Esophagus squamous epithelium (tissue), 5 donors: ENCODE measurements around the gene TMEM165. TPM values are rescaled to one million over a fixed set of nuclear protein-coding genes. Genes with fewer than 3 reads are reported as not detected.
A peak's percentile ranks its signal among the peaks of the same experiment; 100 is the strongest.

Experiments used
- DNase-seq: peaks from one replicate; lab custom pipeline; 2025; lab: John Stamatoyannopoulos, UW
- H3K27ac ChIP-seq, 4 donors: fragments of 200-600 bp; sonication (generic); one replicate each; pipeline ENCODE4 v1.5.1; 2016 to 2019; ENCODE audit warnings: mild to moderate bottlenecking in 1 of 4
- H3K27me3 ChIP-seq, 4 donors: fragments of 200-600 bp; sonication (generic); 1 replicate in 3 of 4; 2 replicates in 1 of 4; pipeline versions ENCODE4 v1.5.1 to v1.6.0; 2017 to 2021; ENCODE audit warnings: antibody characterized with exemption in 1 of 4
- H3K36me3 ChIP-seq, 3 donors: fragments of 200-600 bp; sonication (generic); one replicate each; pipeline ENCODE4 v1.5.1; 2016 to 2019
- H3K4me1 ChIP-seq, 3 donors: fragments of 200-600 bp; sonication (generic); one replicate each; pipeline ENCODE4 v1.5.1; 2017 to 2019
- H3K4me3 ChIP-seq, 4 donors: fragments of 200-600 bp; sonication (generic); 1 replicate in 3 of 4; 2 replicates in 1 of 4; pipeline ENCODE4 v1.5.1; 2016 to 2019; ENCODE audit warnings: mild to moderate bottlenecking in 2 of 4, moderate library complexity in 1 of 4
- H3K9me3 ChIP-seq, 3 donors: fragments of 200-600 bp; sonication (generic); one replicate each; pipeline ENCODE4 v1.5.1; 2016 to 2019
- POLR2A ChIP-seq, 4 donors: fragments of 450-650 bp; IDR thresholded peaks; one replicate each; pipeline ENCODE4 v1.6.1; 2017; ENCODE audit warnings: antibody characterized with exemption in 4 of 4, mild to moderate bottlenecking in 4 of 4, moderate library complexity in 3 of 4
- WGBS, 2 donors: methylation state at CpG; one replicate each; pipeline ENCODE4 v1.1.5; 2018; 5-methylcytosine and 5-hydroxymethylcytosine counted together
- intact Hi-C: fragments of 100-400 bp; cut with DNase I; formaldehyde crosslinking; loops from one replicate; pipeline ENCODE4 v1.15.0; 2022
- total RNA-seq, 4 donors: library from RNA; depleted of rRNA; stranded (reverse); fragments of >200 nt; gene quantifications; one replicate each; pipeline ENCODE4 v1.1.0, GENCODE V29; 2016
- TF ChIP-seq, protein P1 (sequence below), 6 experiments: fragments of 450-650 bp in 4 of 6; fragments of 200-600 bp in 2 of 6; sonication (generic) in 2 of 6; IDR thresholded peaks; one replicate each; pipeline ENCODE4 v1.5.1; 2016 to 2019; ENCODE audit warnings: antibody characterized with exemption in 6 of 6, mild to moderate bottlenecking in 4 of 6, moderate library complexity in 4 of 6
- donor health status: DM: yes; HTN: yes; CAD: no.

Gene TMEM165
- total RNA-seq, 4 donors from 2014 or later = 136 to 276 (median 179) TPM

DNA sequence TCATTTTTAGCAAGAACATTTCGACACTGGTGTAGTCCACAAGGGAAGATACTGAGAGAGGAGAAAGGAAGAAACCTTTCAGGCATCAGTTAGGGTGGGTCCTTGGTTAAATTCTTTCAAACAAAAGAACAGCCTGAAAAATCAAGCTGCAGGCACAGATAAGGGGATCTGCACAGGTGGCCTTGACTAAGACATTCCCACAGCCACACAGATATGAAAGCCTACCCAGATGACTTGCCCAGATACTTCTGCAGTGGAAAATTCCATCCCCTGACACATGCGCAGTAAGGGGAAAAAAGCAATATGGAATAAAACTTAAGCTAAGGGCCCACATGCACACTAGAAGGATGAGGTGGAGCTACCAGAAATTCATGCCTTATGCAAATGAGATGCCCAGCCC lies 8.9 kb upstream of the TMEM165 start:
- no peaks in the 10 kb centered on the region for H3K36me3 ChIP-seq
- no peaks in the 10 kb centered on the region for H3K27me3 ChIP-seq
- intact Hi-C loops = no loop called here
- 95 to 96% methylated on average over 2 of the region's 2 CpGs for WGBS, 2 donors
- TF ChIP-seq, protein P1, sequence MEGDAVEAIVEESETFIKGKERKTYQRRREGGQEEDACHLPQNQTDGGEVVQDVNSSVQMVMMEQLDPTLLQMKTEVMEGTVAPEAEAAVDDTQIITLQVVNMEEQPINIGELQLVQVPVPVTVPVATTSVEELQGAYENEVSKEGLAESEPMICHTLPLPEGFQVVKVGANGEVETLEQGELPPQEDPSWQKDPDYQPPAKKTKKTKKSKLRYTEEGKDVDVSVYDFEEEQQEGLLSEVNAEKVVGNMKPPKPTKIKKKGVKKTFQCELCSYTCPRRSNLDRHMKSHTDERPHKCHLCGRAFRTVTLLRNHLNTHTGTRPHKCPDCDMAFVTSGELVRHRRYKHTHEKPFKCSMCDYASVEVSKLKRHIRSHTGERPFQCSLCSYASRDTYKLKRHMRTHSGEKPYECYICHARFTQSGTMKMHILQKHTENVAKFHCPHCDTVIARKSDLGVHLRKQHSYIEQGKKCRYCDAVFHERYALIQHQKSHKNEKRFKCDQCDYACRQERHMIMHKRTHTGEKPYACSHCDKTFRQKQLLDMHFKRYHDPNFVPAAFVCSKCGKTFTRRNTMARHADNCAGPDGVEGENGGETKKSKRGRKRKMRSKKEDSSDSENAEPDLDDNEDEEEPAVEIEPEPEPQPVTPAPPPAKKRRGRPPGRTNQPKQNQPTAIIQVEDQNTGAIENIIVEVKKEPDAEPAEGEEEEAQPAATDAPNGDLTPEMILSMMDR (IDR thresholded peaks at IDR 0.05) = no peak
- no peak for TF ChIP-seq POLR2A (IDR thresholded peaks at IDR 0.05)
- H3K9me3 ChIP-seq = no peaks in the 10 kb centered on the region
- H3K4me3 ChIP-seq = no peak overlapping the region
- no peak overlapping the region for H3K27ac ChIP-seq
- no peaks in the 10 kb centered on the region for H3K4me1 ChIP-seq
- no peak for DNase-seq

DNA sequence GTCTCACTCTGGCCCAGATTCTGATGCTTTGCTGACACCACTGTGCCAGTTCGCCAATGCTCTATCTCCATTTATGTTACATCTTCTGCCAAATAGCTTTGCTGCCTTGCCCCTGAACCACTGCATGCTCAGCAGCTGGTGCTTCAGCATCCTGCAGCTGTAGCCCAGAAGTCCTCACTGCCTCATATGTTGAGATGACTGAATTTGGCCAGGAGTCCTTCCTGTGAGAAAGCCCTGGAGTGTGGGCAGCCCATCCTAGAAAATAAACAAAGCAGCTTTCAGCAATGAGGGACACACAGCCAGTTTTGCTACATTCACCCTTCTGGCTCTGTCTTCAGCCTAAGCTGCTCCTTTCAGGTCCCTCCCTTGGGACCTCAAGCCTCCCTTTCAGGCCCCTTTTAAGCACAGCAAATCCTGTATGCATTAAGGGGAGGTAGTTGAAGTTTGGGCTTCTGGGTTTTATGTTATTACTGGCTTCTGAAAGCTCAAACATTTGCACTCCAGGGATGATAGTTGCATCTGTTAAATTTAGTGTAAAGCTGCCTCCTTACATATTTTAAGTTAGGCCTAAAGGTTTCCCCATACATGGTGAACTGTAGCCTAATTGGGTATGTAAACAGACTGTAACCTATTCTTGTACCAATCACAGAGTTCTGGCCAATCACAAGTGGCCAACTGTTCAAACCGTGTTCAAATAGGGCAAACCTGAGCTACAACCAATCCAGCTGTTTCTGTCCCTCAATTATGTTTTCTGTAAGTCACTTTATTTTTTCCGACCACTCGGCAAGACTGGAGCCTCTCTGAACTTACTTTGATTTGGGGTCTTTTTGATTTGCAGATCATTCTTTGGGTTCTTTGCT lies 2.1 kb upstream of the TMEM165 start:
- Histone ChIP-seq H3K4me1 (peaks cover 6 to 23% (median 8%) of the 10 kb centered on the region in 3 donors), H3K4me3 (no peak overlapping the region), H3K9me3 (no peaks in the 10 kb centered on the region), H3K36me3 (no peaks in the 10 kb centered on the region), H3K27ac (peak overlapping the region in 1 of 4 donors; percentile 18), H3K27me3 (no peaks in the 10 kb centered on the region)
- DNase-seq = no peak
- no peak for TF ChIP-seq POLR2A (IDR thresholded peaks at IDR 0.05)
- TF ChIP-seq, protein P1 (IDR thresholded peaks at IDR 0.05) = no peak
- intact Hi-C loops = no loop called here
- WGBS, 2 donors = 84 to 89% methylated on average over 4 of the region's 4 CpGs

DNA sequence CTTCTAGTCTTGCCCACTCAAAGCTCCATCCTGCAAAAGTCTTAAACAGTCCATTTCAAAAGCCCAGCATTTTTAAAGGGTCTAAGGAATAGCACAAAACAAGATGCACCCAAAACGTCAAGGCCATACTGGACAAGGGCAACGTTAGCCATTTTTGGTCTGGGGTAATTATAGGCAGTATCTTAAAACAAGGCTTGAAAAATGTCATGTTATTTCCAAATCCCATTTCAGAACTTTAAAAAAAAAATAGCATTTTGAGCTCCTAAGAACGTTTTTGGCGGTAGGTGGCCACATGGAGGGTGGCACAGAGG lies 584 bp upstream of the TMEM165 start:
- Histone ChIP-seq H3K9me3 (no peaks in the 10 kb centered on the region), H3K4me1 (peaks cover 14 to 36% (median 18%) of the 10 kb centered on the region in 3 donors), H3K4me3 (peak overlapping the region; percentile 75 to 99 (median 96)), H3K27me3 (no peaks in the 10 kb centered on the region), H3K36me3 (no peaks in the 10 kb centered on the region), H3K27ac (peak overlapping the region; percentile 96 to 100 (median 100))
- TF ChIP-seq POLR2A (IDR thresholded peaks at IDR 0.05) = no peak
- TF ChIP-seq, protein P1 (IDR thresholded peaks at IDR 0.05) = peak in 2 of 6 experiments; percentile 4 to 37
- WGBS, 2 donors = 0 to 2% methylated on average over 4 of the region's 4 CpGs
- intact Hi-C loops = loop anchor here (5.0 kb wide), 1 partner anchor 48 kb away; the partner anchor contains the start of gene SRD5A3
- DNase-seq = no peak

DNA sequence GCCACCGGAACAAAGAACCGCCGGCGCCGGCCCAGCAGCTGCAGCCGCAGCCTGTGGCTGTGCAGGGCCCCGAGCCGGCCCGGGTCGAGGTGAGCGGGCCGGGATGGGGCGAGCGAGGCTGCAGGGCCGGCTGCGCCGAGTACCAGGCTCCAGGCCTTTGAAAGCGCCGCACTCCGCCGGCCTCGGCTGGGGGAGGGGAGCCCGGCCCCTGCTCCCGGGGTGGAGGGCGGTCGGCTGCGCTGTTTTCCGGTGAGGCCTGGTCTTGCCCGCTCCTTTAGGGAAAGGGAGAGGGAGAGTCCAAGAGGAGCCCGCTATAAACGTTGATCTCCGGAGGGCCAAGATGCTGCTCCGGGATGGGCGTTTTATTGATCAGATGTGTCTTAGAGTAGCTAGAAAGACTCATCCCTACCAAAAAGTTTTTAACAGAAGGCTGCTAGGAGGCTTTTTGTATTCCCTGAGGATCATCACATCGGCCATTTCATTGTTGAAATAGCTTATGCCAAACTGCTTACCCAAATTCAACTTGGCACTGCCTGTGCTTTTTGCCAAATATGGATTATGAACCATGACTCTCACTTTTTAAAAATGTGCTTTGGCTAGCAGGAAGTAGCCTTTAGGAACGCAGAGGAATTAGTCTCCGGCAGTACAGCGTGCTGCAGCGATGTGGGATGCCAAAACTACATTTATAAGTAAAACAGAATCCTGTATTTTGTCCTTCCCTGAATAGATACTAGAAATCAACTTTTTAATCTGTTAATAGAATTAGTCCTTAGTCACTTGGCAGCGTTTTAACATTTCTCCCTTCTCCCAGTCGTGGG lies 760 bp downstream of the TMEM165 start:
- H3K4me1 ChIP-seq = peaks cover 14 to 49% (median 21%) of the 10 kb centered on the region in 3 donors
- WGBS, 2 donors = 0% methylated on average over 7 to 11 of the region's 41 CpGs
- no peak for DNase-seq
- H3K4me3 ChIP-seq = peak overlapping the region; percentile 75 to 99 (median 96)
- no peaks in the 10 kb centered on the region for H3K27me3 ChIP-seq
- no peaks in the 10 kb centered on the region for H3K9me3 ChIP-seq
- H3K27ac ChIP-seq = peak overlapping the region; percentile 96 to 100 (median 100)
- TF ChIP-seq POLR2A (IDR thresholded peaks at IDR 0.05) = no peak
- TF ChIP-seq, protein P1 (IDR thresholded peaks at IDR 0.05) = no peak
- intact Hi-C loops = loop anchor here (5.0 kb wide), 1 partner anchor 49 kb away; the partner anchor contains the start of gene SRD5A3
- H3K36me3 ChIP-seq = peaks cover 0 to 12% (median 0%) of the 10 kb centered on the region in 3 donors
